Middle frontal gyrus (tissue), 1 donor: ENCODE data around the gene ACE.
"Not testable (repeated sequence)": the region's sequence is repeated elsewhere in the genome, so short reads cannot be mapped to it uniquely, and the experiment has no call there.

Experiments
- DNase-seq: peaks from one replicate; pipeline ENCODE4 v3.0.0-alpha.2; 2015; ENCODE audit warnings: low spot score; ENCODE audit errors: extremely low spot score

The ACE gene

DNA sequence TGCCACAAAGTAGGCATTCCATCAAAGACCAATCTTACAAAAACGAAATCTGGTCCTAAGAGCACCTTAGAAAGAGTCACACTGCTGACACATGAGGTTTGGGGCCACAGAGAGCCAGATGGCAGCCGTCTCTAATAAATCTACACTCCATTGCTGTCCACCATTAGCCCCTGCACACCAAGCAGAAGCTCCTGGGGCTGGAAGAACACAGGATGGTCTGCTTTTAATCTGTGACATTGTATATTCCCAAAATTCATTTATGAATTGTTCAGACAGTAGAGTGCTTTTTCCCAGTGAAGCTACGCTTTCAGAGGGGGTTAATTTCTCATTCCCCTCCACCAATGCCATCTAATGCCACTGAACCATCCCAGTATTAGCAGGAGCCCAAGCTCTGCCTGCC, 32.4 kb upstream of the ACE start:
- DNase-seq, result no peak

DNA sequence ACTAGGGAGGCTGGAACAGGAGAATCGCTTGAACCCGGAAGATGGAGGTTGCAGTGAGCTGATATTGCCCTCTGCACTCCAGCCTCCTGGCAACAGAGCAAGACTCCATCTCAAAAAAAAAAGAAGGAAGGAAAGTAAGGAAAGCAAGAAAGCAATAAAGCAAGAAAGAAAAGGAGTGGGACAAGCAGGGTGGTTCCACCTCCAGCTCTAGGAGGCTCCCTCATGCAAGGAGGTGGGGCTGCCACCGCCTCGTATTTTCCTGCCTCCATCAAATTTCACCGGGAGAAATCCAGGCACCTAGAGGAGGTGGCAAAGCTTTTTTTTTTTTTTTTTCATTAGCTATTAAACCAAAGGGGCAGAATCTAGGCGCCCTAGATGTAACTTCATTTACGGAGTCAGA, 31.8 kb upstream of the ACE start:
- no peak for DNase-seq

DNA sequence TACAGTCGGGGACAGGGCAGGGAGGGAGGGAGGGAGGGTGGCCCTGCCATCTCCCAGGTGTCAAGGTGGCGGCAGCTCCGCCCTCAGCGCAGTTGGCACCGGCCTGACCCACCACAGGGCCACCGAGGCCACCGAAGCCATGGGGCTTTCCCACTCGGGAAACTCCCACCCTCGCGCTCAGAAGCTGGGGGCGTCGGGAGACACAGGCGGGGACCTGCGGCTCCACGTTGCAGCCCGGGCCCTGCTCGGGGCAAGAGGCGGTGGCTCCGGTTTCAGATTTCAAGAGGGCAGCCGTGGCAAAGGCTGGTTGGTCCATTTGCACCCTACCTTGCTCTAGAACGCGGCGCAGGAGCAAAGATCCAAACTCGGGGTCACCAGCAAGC, 31.3 kb upstream of the ACE start:
- no peak for DNase-seq

DNA sequence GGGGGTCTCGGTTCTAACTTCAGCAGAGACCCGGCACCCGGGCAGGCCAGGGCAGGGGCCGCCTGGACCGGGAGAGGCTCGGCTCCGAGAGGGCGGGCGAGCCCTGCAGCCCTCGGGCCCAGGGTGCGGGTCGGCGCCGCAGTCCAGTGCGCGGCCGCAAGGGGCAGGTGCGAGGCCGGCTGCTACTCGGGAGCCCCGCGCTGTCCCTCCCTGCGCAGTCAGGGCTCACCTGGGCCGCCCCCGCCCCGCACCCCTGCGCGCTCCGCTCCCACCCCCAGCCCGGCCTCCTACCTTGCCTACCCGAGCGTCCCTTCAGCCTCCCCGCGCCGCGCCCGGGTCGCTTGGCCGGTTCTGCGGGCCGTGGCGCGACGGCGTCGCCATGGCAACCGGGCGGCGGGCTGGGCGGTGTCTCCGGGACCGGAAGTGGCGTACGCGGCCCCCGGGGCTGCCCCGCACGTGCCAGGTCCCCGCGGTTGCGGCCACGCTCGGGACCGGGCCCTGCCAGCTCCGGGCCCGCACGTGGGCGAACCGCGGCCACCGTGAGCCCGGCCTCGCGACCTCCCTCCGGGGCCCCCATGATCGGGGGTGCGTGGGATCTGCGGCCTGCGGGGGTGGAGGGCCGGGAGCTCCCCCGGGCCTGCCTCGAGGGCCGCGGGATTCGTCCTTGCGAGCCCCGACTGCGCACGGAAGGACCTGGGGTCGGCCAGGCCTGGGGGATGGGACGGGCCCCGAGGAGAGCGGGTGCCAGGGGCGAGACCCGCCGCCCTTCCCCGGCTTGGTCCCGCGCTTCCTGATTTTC, 30.7 kb upstream of the ACE start, which contains the start of gene CYB561:
TSS of gene CYB561 (minus strand) at position 353 of the 799 bp plus-strand sequence. CDS start 8,759 bp downstream, outside the sequence.
- DNase-seq, result no peak

DNA sequence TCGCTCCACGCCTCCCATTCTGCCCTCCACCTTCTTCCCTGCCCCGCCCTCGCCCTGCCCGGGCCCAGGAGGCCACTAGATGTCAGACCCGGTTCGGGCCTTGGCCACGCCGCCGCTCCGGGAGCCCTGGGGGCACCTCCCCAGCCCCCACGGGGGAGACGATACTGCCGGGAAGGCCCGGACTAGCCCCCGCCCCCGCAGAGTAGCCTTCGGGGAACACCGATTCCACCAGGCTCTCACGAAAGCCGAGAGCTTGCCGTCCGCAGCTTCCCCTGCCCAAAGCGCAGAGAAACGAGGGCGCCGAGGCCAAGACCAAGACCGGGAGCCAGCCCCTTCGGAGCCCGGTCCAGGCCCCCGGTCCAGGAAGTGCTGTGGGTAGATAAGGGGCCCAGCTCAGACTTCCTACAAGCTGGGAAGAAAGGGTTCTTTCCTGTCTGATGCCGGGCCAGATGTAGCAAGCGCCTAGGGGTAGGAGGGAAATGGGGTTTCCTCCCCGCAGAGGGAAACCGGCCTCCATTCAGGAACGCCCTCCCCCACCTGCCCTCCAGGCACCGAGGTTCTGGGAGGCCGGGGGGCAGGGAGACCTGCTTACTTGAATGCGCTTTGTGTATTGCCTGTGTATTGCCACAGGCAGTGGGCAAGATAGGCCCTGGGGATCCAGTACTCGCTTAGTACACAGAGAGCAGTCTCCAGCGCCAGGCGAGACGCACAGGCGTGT, 29.9 kb upstream of the ACE start:
- no peak for DNase-seq

DNA sequence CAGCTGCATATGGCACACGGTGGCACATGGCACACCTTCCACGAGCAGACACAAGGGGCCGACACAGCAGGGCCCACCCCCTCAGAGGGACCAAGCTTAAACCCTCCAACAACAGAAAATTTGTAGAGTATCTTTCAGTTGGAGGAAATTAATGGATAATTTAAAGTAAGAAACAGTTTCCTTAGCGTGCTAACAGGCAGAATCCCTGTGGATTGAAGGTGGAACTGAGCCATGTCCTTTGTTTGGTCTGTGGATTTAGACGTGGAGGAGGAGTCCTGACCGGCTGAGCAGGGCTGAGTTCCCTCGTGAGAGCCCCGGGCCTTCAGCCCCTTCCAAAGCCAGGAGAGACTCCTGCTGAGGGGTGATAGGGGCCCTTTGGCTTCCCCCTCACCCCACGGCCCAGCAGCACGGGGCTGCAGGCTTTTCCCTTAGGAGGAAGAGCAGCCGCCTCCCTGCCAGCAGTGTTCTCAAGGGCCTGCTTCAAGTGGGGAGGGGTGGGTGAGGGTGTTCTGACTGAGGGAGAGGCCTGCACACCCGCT, 29.3 kb upstream of the ACE start:
- no peak for DNase-seq

DNA sequence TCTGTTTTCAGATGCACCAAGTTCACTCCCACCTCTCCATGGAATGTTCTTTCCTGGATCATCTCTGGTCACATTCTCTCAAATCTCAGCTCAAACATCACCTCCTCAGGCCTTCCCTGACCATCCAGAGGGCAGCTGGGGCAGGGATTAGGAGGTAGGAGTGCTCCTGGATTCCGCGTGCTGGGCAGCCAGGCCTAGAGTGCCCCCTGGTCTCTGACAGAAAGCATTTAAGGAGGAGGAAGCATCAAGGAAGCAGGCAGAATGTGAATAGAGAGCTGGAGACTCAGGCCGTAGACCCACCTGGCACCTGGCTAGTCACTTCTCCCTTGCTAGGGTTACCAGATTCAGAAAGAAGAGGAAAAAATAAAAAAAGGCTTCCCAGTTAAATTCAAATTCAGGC, 28.2 kb upstream of the ACE start:
- DNase-seq, result no peak

DNA sequence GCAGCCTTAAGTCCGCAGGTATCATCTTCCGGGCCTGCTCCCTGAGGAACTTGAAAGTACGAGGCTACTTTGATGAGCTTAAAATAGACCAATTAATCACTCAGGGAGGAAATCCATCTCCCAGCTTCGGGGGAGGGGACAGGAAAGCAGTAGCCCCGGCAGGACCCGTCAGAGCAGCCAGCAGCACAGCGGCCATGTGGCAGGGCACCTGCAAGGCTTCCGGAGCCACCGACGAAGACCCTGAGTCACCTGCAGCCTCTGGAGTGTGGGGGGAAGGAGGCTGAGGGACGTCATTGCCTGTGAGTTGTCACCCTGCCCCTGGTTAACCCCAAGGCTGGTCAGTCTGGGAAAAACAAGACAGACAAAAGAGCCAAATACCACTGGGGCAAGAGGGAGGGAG, 26.3 kb upstream of the ACE start:
- no peak for DNase-seq

DNA sequence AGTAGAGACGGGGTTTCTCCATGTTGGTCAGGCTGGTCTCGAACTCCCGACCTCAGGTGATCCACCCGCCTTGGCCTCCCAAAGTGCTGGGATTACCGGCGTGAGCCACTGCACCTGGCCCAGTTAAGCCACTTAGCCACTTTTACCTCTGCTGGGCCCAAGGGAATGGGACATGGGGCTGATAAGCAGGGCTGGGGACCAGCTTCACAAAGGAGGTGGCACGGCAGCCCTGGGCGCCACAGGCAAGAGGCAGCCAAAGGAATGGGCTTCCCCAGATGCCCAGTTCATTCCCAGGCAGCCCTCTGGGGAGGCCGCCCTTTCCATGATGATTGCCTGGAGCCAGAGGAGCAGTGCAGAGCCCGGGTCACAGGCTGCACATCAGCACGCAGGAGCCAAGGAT, 25.7 kb upstream of the ACE start:
- no peak for DNase-seq

DNA sequence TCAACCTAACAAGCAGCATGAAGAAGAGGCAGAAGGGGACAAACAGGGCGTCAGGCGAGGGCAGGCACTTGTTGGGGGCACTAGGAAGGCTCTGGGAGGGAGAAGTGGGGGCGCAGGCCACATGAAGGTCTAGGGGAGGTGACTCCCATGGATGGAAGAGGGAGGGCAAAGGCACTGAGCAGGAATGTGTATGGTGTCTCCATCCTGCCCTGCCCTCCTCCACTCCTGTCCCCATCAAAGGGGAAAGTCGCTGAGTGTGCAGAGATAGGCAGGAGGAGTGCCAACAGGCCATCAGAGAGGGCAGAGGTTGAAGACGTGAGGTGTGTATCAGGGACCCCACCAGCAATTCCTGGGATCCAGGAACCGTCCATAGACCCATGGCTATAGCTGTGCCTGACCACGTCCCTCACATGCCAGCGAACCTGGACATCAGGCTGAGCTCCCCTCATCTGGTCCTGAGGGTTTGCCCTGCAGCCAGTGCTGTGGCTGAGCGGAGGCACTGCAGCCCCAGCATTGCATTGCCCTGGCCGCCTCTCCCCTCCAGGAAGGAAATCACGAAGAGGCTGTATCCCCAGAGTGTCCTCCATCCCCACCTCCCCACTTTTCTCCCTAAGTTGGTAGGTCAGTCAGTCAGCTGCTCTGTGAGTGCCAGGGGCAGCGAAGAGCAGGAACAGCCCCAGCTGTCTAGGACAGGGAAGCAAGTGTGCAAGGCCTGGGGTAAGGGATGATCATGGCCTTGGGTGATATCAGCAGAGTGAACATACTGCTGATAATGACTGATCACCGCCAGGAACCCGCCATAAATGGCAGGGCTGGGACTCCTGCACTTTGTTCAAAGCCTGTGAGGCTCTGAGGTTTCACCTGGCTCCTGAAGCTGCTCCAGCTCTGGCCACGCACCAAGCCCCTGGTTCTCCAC, 24.6 kb upstream of the ACE start:
- no peak for DNase-seq

DNA sequence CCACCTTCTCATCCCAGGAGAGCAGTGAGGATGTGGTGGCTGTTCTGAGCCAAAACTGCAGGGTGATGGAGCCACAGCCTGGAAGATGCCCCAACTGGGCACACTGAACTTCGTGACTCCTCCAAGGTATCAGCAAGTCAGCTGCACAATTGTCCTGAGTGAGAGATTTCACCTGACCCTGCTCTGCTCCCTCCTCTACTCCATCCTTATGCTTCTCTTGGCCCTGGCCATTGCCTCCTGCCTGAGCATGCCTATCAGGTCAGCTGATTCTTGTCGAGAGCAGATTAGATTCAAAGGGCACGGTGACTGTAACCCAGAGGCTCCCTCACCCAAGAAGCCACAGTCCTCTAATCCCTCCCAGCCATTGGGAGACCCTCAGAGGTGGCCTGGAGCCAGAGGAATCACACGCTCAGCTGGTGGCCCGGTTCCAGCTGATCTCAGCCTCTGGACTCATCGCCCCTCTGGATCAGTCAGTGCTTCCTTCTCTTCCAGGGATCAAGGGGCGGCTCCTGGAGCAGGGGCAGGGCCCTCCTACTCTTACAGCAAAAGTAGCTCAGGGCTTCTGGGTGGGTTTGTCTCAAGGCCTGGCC, 23.8 kb upstream of the ACE start:
- DNase-seq, result no peak

DNA sequence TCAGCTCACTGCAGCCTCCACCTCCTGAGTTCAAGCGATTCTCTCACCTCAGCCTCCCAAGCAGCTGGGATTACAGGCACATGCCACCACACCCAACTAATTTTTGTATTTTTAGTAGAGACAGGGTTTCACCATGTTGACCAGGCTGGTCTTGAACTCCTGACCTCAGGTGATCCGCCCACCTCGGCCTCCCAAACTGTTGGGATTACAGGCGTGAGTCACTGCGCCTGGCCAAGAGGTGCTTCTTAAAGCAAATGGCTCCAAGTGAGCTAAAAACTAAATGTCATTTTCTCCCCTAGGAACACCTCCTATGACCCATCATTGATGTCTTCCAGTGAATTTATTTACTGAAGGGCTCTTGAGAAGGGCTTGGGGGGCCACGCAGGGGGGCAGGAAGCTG, 22.5 kb upstream of the ACE start:
- not testable (repeated sequence) for DNase-seq

DNA sequence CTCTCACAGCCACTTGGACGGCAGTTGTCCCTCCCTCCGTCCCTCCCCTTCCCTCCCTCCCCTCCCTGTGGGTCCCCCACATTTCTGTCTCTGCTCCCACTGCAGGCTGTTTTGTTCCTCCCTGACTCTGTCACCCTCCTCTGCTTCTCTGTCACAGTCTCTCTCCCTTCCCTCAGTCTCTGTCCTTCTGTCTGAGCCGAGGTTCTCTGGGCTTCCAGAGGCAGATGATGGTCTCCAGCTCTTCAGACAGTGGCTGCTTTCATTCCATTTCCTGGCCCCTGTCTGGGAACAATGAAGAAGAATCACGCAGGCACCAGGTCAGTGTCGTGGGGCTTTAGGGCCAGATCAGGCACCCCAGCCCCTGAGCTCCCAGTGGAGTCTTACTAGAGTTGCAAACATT, 21.9 kb upstream of the ACE start:
- no peak for DNase-seq

DNA sequence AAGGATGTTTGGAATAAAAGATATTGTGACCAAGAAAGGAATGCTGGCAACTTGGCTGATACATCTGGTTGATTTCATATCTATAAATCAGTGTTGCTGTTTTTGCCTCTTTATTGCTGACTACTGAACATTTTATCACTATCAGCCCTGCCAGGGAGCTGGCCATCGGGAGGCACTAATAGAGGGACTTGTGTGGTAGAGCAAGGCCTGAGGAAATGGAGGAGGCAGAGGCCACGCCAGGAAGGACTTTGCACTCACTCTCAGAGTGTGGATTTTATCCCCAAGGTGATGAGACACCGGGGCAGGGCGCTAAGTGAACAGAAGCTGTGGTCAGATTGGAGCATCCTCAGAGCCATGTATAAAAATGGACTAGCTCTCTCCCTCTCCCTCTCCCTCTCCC, 21.4 kb upstream of the ACE start:
- no peak for DNase-seq

DNA sequence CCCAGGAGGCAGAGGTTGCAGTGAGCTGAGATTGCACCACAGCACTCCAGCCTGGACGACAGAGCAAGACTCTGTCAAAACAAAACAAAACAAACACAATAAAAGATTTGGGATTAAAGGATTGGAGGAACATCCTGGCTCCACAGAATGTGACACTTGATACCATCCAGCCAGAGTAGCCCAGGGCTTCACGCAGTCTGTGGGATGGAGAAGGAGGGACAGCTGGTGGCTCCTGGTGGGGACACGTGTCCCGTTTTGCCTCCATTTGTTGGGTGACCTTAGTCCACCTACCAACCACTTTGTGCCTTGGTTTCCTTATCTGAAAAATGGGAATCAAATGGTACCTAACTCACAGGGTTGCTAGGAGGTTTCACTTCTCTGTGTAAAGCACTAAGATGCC, 18.4 kb upstream of the ACE start:
- no peak for DNase-seq

DNA sequence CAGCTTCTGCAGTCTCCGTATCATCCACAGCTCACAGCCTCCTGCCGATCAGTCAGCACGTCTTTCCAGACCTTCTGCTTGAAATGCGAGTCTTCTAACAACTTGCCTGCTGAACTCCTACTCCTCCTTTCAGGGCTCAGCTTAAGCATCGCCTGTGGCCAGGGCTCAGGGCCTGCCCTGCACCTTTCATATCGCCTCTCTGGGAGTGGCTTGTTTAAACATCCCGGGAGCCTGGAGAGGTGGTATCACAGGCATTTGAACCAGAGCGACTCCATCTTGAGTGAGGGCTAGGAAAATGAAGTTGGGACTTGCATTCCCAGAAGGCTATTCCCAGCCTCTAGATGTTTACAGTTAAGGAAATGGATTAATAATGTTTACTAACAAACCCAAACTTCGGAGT, 16.8 kb upstream of the ACE start:
- no peak for DNase-seq

DNA sequence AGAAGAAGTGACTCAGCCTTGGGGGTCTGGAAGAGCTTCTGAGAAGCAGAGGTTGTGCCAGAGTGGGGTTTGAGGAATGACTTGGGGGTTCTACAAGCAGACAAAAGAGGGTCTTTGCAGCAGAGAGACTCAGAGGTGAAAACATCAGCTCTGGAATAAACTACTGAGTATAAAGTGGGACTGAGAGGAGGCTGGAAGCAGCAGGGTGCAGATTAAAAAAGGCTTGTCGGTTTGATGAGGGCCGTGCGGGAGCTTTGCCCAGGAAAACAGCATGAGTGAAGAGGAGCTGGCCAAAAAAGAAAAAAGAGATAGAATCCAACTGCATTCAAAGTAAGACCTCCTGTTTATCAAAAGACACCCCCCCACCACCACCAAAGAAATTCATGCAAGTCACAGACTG, 13.1 kb upstream of the ACE start:
- no peak for DNase-seq

DNA sequence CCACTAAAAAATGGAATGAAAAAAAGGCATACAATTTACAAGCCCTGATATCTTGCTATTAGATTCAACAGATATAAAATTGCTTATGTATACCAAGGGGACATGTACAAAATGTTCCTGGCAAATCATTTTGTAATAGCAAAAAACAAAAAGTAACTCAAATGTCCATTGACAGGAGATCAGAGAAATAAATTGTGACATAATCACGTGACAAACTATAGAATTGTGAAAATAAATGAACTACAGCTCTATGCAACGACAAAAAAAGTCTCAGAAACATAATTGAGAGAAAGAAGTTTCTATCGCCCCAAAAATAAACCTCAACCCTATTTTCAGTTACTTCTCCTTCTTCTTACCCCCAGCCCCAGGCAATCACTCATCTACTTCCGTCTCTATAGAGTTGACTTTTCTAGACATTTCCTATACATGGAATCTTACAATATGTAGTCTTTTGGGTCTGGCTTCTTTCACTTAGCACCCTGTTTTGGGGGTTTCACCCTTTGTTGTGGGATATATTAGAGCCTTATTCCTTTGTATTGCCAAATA, 12.1 kb upstream of the ACE start:
- DNase-seq, result no peak

DNA sequence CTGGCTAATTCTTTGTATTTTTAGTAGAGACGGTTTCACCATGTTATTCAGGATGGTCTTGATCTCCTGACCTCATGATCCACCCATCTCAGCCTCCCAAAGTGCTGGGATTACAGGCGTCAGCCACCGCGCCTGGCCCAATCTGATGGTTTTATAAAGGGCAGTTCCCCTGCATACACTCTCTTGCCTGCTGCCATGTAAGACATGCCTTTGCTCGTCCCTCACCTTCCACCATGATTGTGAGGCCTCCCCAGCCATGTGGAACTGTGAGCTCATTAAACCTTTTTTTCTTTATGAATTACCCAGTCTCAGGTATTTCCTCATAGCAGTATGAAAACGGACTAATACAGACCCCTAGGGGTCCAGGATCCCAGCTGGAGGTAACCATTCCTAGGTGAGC, 8.8 kb upstream of the ACE start:
- not testable (repeated sequence) for DNase-seq

DNA sequence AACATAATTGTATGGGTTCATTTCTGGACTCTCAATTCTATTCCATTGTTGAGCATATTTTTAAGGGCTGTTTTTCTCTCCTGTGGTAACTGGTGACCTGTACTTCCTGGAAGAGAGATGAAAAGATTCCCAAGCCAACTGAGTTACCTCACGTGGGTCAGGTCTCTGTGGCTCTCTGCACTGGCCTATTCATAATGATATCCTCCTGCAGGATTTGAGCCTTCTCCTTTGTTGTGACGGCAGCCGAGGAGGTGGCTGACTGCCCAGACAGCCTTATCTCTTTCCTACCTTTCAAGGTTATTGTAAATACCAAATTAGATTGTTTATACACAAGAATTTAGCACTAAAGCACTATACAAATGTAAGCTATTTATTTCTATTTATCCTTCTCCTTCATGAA, 2.7 kb upstream of the ACE start:
- no peak for DNase-seq
